ENCODE measurements around the gene FAM229B. TPM values are rescaled to one million over a fixed set of nuclear protein-coding genes. Genes with fewer than 3 reads are reported as not detected.

Gene FAM229B
- total RNA-seq, 1 donor = 11.6 TPM

DNA sequence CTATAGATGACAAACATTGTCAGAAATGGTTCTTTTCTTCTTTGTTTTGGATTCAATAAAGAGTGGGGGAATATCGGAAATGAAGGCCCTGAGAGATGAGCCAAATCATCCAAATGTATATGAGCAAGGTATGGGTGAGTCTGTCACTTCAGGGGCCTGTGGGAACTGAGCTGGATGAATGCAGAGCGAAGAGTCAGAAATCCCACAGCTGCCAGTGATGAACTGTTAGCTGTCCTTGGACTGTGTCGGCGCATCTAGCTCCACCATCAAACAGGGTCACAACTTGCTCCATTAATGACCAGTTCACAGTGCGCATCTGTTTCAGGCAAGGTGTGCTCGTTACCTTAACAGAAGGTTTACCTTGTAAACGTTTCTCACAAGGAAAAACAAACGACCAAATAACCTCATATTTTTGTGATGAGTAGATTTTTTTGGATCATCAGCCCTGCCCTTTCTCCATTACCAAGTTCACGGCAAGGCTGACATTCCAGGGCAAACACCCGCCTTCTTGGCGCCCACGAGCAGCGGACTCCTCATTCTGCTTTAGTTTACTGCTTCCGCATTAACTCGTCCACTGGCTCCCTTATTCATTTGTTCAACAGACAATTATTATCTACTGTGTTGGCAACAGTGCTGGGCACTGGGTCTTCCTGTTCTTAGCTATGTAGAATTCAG is 48.5 kb upstream of the FAM229B start:
- TF ChIP-seq, protein P1, sequence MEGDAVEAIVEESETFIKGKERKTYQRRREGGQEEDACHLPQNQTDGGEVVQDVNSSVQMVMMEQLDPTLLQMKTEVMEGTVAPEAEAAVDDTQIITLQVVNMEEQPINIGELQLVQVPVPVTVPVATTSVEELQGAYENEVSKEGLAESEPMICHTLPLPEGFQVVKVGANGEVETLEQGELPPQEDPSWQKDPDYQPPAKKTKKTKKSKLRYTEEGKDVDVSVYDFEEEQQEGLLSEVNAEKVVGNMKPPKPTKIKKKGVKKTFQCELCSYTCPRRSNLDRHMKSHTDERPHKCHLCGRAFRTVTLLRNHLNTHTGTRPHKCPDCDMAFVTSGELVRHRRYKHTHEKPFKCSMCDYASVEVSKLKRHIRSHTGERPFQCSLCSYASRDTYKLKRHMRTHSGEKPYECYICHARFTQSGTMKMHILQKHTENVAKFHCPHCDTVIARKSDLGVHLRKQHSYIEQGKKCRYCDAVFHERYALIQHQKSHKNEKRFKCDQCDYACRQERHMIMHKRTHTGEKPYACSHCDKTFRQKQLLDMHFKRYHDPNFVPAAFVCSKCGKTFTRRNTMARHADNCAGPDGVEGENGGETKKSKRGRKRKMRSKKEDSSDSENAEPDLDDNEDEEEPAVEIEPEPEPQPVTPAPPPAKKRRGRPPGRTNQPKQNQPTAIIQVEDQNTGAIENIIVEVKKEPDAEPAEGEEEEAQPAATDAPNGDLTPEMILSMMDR (IDR thresholded peaks at IDR 0.05; ENCODE audit: extremely low read depth, low read depth, low read length) = no peak
- peak overlapping the region; percentile 100 for H3K27ac ChIP-seq (ENCODE audit: low read depth, low read length)
- H2AFZ ChIP-seq (ENCODE audit: low read length) = no peak overlapping the region
- DNase-seq (ENCODE audit: insufficient read length, low spot score, missing footprints) = no peak
- no peaks in the 10 kb centered on the region for H3K9me3 ChIP-seq (ENCODE audit: low read depth, low read length)
- peaks cover 68% of the 10 kb centered on the region for H3K4me1 ChIP-seq (ENCODE audit: insufficient read depth, low read length)
- H3K36me3 ChIP-seq (ENCODE audit: insufficient read depth, low read length) = no peaks in the 10 kb centered on the region
- H3K27me3 ChIP-seq (ENCODE audit: insufficient read depth, low read length) = no peaks in the 10 kb centered on the region
- H3K4me3 ChIP-seq (ENCODE audit: insufficient read depth, low read length) = no peak overlapping the region
- no peaks in the 10 kb centered on the region for H3K79me2 ChIP-seq (ENCODE audit: insufficient read depth, low read length)
- no peaks in the 10 kb centered on the region for H4K20me1 ChIP-seq (ENCODE audit: insufficient read depth, low read length)
- H3K4me2 ChIP-seq (ENCODE audit: insufficient read depth, low read length) = peak overlapping the region; percentile 70

DNA sequence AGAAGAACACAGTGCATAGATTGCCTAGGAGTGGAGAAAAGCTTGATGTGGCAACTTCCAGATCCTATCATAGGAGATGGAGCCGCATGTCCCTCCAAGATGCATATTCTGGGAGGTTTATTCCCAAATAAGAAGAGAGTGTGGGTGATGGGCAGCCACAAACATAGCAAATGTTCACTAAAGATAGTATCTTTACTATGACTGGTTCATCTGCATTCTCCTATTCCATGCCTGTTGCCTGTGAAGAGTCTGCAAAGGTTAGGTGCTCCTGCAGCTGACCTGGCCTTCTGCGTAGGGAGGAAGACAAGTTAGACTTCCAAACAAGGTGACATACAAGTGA is 48.0 kb upstream of the FAM229B start:
- Histone ChIP-seq H3K4me2 (ENCODE audit: insufficient read depth, low read length) (no peak overlapping the region), H3K4me1 (ENCODE audit: insufficient read depth, low read length) (peaks cover 73% of the 10 kb centered on the region), H3K27ac (ENCODE audit: low read depth, low read length) (peak overlapping the region; percentile 100)

DNA sequence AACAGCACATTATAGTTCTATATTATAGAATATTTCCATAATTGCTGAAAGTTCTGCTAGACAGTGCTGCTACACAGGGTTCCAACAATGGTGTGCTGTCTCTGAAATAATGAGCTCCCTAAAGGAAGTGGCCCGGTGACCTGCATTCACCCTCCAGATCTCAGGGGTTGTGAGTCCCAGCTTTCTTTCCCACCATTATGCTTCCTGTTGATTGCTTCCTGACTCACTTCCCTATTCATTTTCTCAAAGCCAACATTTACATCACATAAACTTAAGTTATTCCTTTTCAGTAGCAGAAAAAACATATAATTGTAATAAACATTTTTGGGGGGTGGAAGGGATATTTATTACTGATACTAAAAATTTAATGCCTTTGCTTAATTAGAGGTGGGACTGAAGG is 46.4 kb upstream of the FAM229B start:
- DNase-seq (ENCODE audit: insufficient read length, low spot score, missing footprints) = peak; percentile 74
- no peak overlapping the region for H3K4me3 ChIP-seq (ENCODE audit: insufficient read depth, low read length)

More for the DNA sequence above, 48.0 kb upstream of the FAM229B start:
- Histone ChIP-seq H3K4me3 (ENCODE audit: insufficient read depth, low read length) (no peak overlapping the region), H3K79me2 (ENCODE audit: insufficient read depth, low read length) (no peaks in the 10 kb centered on the region), H3K27me3 (ENCODE audit: insufficient read depth, low read length) (no peaks in the 10 kb centered on the region), H2AFZ (ENCODE audit: low read length) (no peak overlapping the region), H4K20me1 (ENCODE audit: insufficient read depth, low read length) (no peaks in the 10 kb centered on the region), H3K9me3 (ENCODE audit: low read depth, low read length) (no peaks in the 10 kb centered on the region), H3K36me3 (ENCODE audit: insufficient read depth, low read length) (no peaks in the 10 kb centered on the region)
- no peak for DNase-seq (ENCODE audit: insufficient read length, low spot score, missing footprints)
- TF ChIP-seq, protein P1 (IDR thresholded peaks at IDR 0.05; ENCODE audit: extremely low read depth, low read depth, low read length) = no peak

DNA sequence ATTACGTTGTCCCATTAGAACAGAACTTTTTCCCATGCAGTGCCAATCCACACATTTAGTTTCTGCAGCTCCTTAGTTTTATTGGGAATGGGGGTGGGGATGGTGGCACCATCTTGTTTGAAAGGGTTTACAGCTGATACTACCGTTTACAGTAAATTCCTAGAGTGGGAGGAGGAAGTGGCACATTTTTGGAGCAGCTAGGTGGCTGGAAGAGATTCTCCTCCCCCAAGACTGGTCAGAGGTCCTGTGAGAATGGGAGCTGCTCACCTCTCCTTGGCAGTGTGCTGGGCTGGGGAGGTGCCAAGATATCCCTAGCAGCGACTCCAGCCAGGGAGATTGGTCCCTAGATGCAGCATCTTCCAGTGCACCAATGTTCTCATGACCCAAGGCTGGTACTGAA is 45.9 kb upstream of the FAM229B start:
- H3K4me1 ChIP-seq (ENCODE audit: insufficient read depth, low read length) = peaks cover 69% of the 10 kb centered on the region
- H3K36me3 ChIP-seq (ENCODE audit: insufficient read depth, low read length) = no peaks in the 10 kb centered on the region
- peak overlapping the region; percentile 100 for H3K27ac ChIP-seq (ENCODE audit: low read depth, low read length)
- no peak overlapping the region for H3K4me2 ChIP-seq (ENCODE audit: insufficient read depth, low read length)
- no peak overlapping the region for H3K4me3 ChIP-seq (ENCODE audit: insufficient read depth, low read length)
- TF ChIP-seq, protein P1 (IDR thresholded peaks at IDR 0.05; ENCODE audit: extremely low read depth, low read depth, low read length) = no peak
- H2AFZ ChIP-seq (ENCODE audit: low read length) = peak overlapping the region; percentile 2
- peak; percentile 10 for DNase-seq (ENCODE audit: insufficient read length, low spot score, missing footprints)
- H3K9me3 ChIP-seq (ENCODE audit: low read depth, low read length) = no peaks in the 10 kb centered on the region
- no peaks in the 10 kb centered on the region for H3K79me2 ChIP-seq (ENCODE audit: insufficient read depth, low read length)
- H4K20me1 ChIP-seq (ENCODE audit: insufficient read depth, low read length) = no peaks in the 10 kb centered on the region
- no peaks in the 10 kb centered on the region for H3K27me3 ChIP-seq (ENCODE audit: insufficient read depth, low read length)

More for the DNA sequence above, 46.4 kb upstream of the FAM229B start:
- H3K27ac ChIP-seq (ENCODE audit: low read depth, low read length) = peak overlapping the region; percentile 100
- no peaks in the 10 kb centered on the region for H3K36me3 ChIP-seq (ENCODE audit: insufficient read depth, low read length)
- no peak overlapping the region for H2AFZ ChIP-seq (ENCODE audit: low read length)
- no peaks in the 10 kb centered on the region for H3K27me3 ChIP-seq (ENCODE audit: insufficient read depth, low read length)
- no peaks in the 10 kb centered on the region for H3K9me3 ChIP-seq (ENCODE audit: low read depth, low read length)
- H3K4me1 ChIP-seq (ENCODE audit: insufficient read depth, low read length) = peaks cover 75% of the 10 kb centered on the region
- TF ChIP-seq, protein P1 (IDR thresholded peaks at IDR 0.05; ENCODE audit: extremely low read depth, low read depth, low read length) = no peak
- no peak overlapping the region for H3K4me2 ChIP-seq (ENCODE audit: insufficient read depth, low read length)
- H4K20me1 ChIP-seq (ENCODE audit: insufficient read depth, low read length) = no peaks in the 10 kb centered on the region
- H3K79me2 ChIP-seq (ENCODE audit: insufficient read depth, low read length) = no peaks in the 10 kb centered on the region
